ENCODE measurements around the gene THEMIS2. TPM values are rescaled to one million over a fixed set of nuclear protein-coding genes. Genes with fewer than 3 reads are reported as not detected.
A peak's percentile ranks its signal among the peaks of the same experiment; 100 is the strongest.
"Not testable (repeated sequence)": the region's sequence is repeated elsewhere in the genome, so short reads cannot be mapped to it uniquely, and the experiment has no call there.

The THEMIS2 gene
- total RNA-seq, 1 donor from 2014 or later = 78.6 TPM

GRCh38 chr1:27849951-27850350, 22.4 kb upstream of the THEMIS2 start:
- H3K27me3 Mint-ChIP-seq = no peaks in the 10 kb centered on the region
- DNase-seq (no peak), ATAC-seq (ENCODE audit: low read depth) (no peak)
- intact Hi-C loops (cut with micrococcal nuclease) = no loop called here
- H3K4me1 Mint-ChIP-seq = no peaks in the 10 kb centered on the region
- POLR2A ChIA-PET = no interaction called here
- no peak overlapping the region for H3K27ac Mint-ChIP-seq
- H3K4me3 Mint-ChIP-seq = no peak overlapping the region
- CTCF ChIA-PET = no interaction called here
- H3K36me3 Mint-ChIP-seq (ENCODE audit: low read depth) = peaks cover 63% of the 10 kb centered on the region
- no peaks in the 10 kb centered on the region for H3K9me3 Mint-ChIP-seq
- no peak for TF ChIP-seq CTCF (IDR thresholded peaks at IDR 0.05)

GRCh38 chr1:27855085-27855484, 17.3 kb upstream of the THEMIS2 start:
- intact Hi-C loops (cut with micrococcal nuclease) = loop anchor here (5.0 kb wide), 1 partner anchor 107 kb away; no protein-coding TSS in a partner anchor
- no peak for TF ChIP-seq CTCF (IDR thresholded peaks at IDR 0.05)
- DNase-seq (no peak), ATAC-seq (ENCODE audit: low read depth) (no peak)
- ChIA-PET CTCF (interaction anchor here (3.8 kb wide), 1 partner anchor 126 kb away, joined by 88 read pairs; no protein-coding TSS in a partner anchor), POLR2A (interaction anchor here (0.7 kb wide), 1 partner anchor 182 kb away, joined by 7 read pairs; no protein-coding TSS in a partner anchor)
- peaks cover 19% of the 10 kb centered on the region for H3K36me3 Mint-ChIP-seq (ENCODE audit: low read depth)
- H3K27me3 Mint-ChIP-seq = no peaks in the 10 kb centered on the region
- no peak overlapping the region for H3K4me3 Mint-ChIP-seq
- peaks cover 12% of the 10 kb centered on the region for H3K4me1 Mint-ChIP-seq
- H3K27ac Mint-ChIP-seq = no peak overlapping the region
- H3K9me3 Mint-ChIP-seq = no peaks in the 10 kb centered on the region

GRCh38 chr1:27856561-27857343, 15.6 kb upstream of the THEMIS2 start:
- ChIA-PET POLR2A (interaction anchor here (0.7 to 2.0 kb wide), 5 partner anchors 8 to 352 kb away, joined by 3 to 21 read pairs (median 4); no protein-coding TSS in a partner anchor), CTCF (interaction anchor here (0.8 to 3.8 kb wide), 12 partner anchors 23 to 352 kb away, joined by 3 to 88 read pairs (median 4); no protein-coding TSS in a partner anchor)
- Mint-ChIP-seq H3K9me3 (no peaks in the 10 kb centered on the region), H3K4me1 (peaks cover 14% of the 10 kb centered on the region), H3K4me3 (no peak overlapping the region), H3K36me3 (ENCODE audit: low read depth) (peaks cover 2% of the 10 kb centered on the region), H3K27me3 (no peaks in the 10 kb centered on the region), H3K27ac (no peak overlapping the region)
- intact Hi-C loops (cut with micrococcal nuclease) = loop anchor here (5.0 kb wide), 1 partner anchor 106 kb away; no protein-coding TSS in a partner anchor
- DNase-seq (no peak), ATAC-seq (ENCODE audit: low read depth) (no peak)
- TF ChIP-seq CTCF (IDR thresholded peaks at IDR 0.05) = no peak

- CTCF ChIA-PET = interaction anchor here (0.5 to 3.8 kb wide), 20 partner anchors 18 to 352 kb away, joined by 3 to 88 read pairs (median 4); no protein-coding TSS in a partner anchor
- ATAC-seq (ENCODE audit: low read depth) = not testable (repeated sequence)
Measured at GRCh38 chr1:27857552-27857951, 14.8 kb upstream of the THEMIS2 start.

GRCh38 chr1:27858072-27858948, 14.0 kb upstream of the THEMIS2 start:
- POLR2A ChIA-PET = interaction anchor here (0.5 to 2.0 kb wide), 8 partner anchors 33 to 1038 kb away, joined by 3 to 21 read pairs (median 4); no protein-coding TSS in a partner anchor
- H3K4me1 Mint-ChIP-seq = peaks cover 28% of the 10 kb centered on the region

More at GRCh38 chr1:27857552-27857951, 14.8 kb upstream of the THEMIS2 start:
- peaks cover 21% of the 10 kb centered on the region for H3K4me1 Mint-ChIP-seq
- POLR2A ChIA-PET = interaction anchor here (0.5 to 2.0 kb wide), 9 partner anchors 9 to 1037 kb away, joined by 3 to 21 read pairs (median 4); no protein-coding TSS in a partner anchor
- not testable (repeated sequence) for H3K27me3 Mint-ChIP-seq; H3K9me3 Mint-ChIP-seq; H3K27ac Mint-ChIP-seq; H3K36me3 Mint-ChIP-seq (ENCODE audit: low read depth); H3K4me3 Mint-ChIP-seq; DNase-seq
- intact Hi-C loops (cut with micrococcal nuclease) = loop anchor here (5.0 kb wide), 1 partner anchor 105 kb away; no protein-coding TSS in a partner anchor

More at GRCh38 chr1:27858072-27858948, 14.0 kb upstream of the THEMIS2 start:
- Mint-ChIP-seq H3K36me3 (ENCODE audit: low read depth) (no peaks in the 10 kb centered on the region), H3K4me3 (no peak overlapping the region), H3K27me3 (no peaks in the 10 kb centered on the region), H3K27ac (peak overlapping the region; percentile 68), H3K9me3 (no peaks in the 10 kb centered on the region)
- DNase-seq (peak; percentile 80), ATAC-seq (ENCODE audit: low read depth) (peak; percentile 88)
- CTCF ChIA-PET = interaction anchor here (0.5 to 3.8 kb wide), 20 partner anchors 17 to 351 kb away, joined by 3 to 88 read pairs (median 4); no protein-coding TSS in a partner anchor
- intact Hi-C loops (cut with micrococcal nuclease) = loop anchor here (1.0 to 5.0 kb wide), 5 partner anchors 33 to 351 kb away; partner anchors contain the start of gene EYA3
- peak; percentile 95 for TF ChIP-seq CTCF (IDR thresholded peaks at IDR 0.05)
